Measurements from ENCODE around the gene BCAM.
A peak's percentile ranks its signal among the peaks of the same experiment; 100 is the strongest.
"Not testable (repeated sequence)": the region's sequence is repeated elsewhere in the genome, so short reads cannot be mapped to it uniquely, and the experiment has no call there.

BCAM gene

DNA sequence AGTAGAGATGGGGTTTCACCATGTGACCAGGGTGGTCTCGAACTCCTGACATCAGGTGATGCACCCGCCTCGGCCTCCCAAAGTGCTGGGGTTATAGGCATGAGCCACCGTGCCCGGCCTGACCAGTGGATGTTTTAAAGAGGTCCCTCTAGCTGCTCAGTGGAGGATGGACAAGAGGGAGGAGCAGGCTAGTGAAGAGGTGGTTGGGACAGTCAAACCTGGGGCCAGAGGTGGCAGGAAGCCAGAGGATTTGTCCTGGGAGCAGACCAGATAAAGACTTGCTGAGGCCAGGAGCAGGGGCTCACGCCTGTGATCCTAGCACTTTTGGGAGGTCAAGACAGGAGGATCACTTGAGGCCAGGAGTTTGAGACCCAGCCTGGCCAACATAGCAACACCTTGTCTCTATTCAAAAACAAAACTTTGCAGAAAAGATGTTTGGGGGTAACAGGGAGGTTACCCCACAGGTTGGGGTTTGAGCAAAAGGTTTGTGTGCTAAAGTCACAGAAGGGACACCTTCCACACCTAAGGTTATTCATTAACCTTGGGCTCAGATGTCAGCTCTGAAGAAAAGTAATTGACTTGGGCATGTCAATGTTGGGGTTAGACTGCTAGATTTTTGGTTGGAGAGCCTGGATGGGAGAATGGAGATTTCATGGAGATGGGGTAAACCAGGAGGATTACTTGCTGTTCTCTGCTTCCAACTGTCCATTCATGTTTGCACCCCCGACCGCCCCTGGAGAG is 9.0 kb downstream of the BCAM start:
- no peak for DNase-seq (ENCODE audit: low read depth)

DNA sequence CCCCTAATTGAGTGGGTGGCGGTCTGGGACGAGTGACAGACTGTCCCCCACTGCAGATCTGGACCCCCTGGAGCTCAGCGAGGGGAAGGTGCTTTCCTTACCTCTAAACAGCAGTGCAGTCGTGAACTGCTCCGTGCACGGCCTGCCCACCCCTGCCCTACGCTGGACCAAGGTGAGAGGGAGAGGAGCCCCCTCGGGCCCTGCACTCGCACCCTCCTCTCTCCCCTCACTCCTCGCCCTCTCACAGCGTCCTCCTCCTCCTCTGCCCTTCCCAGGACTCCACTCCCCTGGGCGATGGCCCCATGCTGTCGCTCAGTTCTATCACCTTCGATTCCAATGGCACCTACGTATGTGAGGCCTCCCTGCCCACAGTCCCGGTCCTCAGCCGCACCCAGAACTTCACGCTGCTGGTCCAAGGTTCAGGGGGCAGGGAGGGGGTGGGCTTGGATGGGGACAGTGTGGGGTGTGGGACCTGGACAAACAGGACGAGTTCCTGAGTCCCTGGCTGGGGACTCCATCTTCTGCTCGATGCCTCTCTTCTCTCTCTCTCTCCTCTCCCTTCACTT is 9.6 kb downstream of the BCAM start:
- DNase-seq (ENCODE audit: low read depth): no peak

DNA sequence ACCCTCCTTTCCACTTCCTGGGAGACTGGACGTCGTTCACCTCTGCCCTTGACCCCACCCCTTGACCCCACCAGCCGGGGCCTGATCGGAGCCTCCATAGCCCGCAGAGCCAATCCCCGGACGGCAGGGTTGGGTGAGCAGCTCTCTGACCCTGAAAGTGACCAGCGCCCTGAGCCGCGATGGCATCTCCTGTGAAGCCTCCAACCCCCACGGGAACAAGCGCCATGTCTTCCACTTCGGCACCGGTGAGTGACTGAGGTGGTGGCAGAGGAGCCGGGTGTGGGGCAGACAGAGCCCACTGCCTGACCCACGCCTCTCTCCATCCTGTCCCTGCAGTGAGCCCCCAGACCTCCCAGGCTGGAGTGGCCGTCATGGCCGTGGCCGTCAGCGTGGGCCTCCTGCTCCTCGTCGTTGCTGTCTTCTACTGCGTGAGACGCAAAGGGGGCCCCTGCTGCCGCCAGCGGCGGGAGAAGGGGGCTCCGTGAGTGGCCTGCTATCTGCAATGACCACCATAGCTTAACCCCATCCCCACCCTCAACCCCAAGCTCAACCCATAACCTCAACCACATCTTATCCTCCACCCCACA is 10.4 kb downstream of the BCAM start:
- DNase-seq (ENCODE audit: low read depth): no peak

DNA sequence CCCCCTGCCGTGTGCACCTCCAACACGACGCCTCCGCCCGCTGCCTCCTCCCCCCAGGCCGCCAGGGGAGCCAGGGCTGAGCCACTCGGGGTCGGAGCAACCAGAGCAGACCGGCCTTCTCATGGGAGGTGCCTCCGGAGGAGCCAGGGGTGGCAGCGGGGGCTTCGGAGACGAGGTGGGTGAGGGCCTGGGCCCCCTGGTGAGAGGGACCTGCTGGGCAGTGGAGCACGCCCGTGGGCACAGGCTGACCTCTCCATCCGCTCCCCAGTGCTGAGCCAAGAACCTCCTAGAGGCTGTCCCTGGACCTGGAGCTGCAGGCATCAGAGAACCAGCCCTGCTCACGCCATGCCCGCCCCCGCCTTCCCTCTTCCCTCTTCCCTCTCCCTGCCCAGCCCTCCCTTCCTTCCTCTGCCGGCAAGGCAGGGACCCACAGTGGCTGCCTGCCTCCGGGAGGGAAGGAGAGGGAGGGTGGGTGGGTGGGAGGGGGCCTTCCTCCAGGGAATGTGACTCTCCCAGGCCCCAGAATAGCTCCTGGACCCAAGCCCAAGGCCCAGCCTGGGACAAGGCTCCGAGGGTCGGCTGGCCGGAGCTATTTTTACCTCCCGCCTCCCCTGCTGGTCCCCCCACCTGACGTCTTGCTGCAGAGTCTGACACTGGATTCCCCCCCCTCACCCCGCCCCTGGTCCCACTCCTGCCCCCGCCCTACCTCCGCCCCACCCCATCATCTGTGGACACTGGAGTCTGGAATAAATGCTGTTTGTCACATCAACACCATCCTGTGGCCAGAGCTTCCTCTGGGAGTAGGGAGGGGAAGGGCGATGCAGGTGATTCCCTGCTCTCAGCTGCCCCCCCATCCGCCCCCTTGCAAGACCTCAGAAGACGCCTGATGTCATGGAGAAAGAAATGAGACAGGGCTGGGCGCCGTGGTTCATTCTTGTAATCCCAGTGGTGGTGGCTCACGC is 12.0 kb downstream of the BCAM start:
- no peak for DNase-seq (ENCODE audit: low read depth)

DNA sequence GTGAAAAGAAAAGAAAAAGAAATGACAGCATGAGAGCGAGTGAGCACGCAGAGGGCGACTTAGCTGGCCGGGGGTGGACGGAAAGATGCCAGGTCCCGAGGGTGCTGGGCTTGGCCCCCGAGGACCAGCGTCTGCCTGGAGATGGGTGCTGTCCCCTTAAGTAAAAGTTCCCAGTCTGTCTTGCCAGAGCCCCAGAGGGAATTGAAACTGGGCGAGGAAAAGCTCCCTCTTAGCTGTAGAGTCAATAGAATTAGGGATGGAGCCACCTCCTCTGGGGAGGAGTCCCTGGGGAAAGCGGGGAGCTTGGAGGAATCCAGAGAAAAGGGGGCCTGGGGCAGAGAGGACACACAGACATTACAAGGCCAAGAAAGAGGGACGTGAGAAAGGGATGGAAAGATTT is 13.3 kb downstream of the BCAM start:
- no peak for DNase-seq (ENCODE audit: low read depth)

DNA sequence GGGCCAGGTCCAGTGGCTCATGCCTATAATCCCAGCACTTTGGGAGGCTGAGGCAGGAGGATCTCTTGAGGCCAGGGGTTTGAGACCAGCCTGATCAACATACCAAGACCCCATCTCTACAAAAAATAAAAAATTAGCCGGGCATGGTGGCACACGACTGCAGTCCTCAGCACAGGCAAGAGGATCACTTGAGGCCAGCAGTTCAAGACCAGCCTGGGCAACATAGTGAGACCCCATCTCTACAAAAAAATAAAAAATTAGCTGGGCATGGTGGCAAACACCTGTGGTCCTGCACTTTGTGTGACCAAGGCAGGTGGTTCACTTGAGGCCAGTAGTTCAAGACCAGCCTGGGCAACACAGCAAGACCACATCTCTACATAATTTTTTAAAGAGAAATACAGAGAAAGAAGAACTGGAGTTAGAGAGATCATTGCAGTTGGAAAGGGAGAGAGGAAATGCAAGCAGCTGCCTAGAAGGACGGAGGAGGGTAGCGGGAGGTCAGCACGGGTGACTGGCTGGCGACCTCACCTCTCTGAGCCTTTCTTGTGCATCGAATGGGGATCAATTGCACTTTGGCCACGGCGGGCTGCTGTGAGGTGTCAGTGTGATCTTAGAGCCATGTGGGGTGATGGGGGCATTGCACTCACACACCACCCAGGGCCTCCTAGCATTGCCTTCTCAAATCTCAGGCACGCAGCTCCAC is 13.9 kb downstream of the BCAM start:
- no peak for DNase-seq (ENCODE audit: low read depth)

DNA sequence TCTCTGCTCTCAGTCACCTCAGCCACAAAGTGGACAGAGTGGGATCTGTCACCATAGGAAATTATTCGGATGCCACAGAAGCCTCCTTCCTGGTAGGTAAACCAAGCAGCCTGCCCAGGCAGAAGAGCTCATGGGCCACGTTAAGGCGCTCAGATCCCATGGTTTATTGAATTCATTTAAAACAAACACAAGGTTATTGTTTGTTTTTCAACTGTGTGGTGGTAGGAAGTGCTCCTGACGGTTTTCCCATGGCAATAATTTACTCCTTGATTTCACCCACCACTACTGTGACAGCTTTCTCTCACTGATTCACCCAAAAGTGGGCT is 14.4 kb downstream of the BCAM start:
- no peak for DNase-seq (ENCODE audit: low read depth)

DNA sequence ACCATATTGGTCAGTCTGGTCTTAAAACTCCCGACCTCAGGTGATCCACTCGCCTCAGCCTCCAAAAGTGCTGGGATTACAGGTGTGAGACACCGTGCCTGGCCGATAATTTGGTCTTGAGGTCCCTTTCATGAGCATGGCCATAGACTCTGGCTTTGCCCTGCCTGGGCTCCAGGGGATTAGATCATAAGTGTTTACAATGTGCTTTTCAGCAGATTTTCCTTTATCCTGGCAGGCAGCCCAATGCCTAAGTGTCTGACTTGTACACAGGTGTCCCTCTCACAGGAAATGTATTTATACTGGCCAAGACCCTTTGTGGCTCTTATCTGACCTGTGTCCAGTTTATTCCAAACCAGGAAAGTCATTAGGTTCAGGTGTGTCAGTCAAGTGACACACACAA is 15.9 kb downstream of the BCAM start:
- DNase-seq (ENCODE audit: low read depth): no peak

DNA sequence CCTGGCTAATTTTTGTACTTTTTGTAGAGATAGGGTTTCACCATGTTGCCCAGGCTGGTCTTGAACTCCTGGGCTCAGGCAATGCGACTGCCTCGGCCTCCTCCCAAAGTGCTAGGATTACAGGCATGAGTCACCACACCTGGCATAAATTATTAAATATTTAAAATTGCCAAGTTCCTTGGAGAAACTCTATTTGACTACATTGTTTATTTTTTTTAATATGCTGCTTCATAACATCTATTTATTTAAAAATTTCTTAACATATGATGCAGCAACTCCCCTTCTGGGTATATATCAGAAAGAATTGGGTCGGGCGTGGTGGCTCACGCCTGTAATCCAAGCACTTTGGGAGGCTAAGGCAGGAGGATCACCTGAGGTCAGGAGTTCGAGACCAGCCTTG is 24.0 kb downstream of the BCAM start:
- not testable (repeated sequence) for DNase-seq (ENCODE audit: low read depth)

DNA sequence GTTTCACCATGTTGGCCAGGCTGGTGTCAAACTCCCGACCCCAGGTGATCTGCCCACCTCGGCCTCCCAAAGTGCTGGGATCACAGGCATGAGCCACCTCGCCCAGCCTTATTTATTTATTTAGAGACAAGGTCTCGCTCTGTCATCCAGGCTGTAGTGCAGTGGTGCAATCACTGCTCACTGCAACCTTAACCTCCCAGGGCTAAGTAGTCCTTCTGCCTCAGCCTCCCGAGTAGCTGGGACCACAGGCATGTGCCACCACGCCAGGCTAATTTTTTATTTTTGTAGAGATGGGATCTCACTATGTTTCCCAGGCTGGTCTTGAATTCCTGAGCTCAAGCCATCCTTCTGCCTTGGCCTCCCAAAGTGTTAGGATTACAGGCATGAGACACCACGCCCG is 25.5 kb downstream of the BCAM start:
- not testable (repeated sequence) for DNase-seq (ENCODE audit: low read depth)

DNA sequence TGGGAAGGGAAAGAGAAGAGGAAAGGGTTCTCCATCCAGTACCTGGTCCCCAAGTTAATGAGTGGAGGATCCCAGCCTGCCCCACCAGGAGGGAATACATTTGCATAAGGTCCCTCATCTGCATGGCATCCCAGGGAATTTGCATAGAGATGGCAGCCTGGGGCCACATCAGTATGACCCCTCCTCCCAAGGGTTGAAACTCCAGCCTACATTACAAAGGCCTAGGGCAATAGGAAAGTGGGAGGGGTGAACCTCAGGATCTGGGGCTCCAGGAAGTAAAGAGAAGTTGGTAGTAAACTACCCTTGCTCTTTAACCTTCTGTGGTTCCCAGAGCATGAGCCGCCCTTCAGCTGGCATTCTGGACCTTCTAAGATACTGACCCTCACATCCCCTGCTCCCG is 30.4 kb downstream of the BCAM start:
- DNase-seq (ENCODE audit: low read depth): no peak

DNA sequence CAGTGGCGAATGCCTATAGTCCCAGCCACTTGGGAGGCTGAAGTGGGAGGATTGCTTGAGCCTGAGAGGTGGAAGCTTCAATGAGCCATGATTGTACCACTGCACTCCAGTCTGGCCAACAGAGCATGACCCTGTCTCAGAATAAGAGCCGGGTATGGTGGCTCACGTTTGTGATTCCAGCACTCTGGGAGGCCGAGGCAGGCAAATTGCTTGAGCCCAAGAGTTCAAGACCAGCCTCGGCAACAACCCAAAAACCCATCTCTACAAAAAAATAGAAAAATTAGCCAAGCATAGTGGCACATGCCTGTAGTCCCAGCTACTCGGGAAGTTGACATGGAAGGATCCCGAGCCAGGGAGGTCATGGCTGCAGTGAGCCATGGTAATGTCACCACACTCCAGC is 31.9 kb downstream of the BCAM start:
- no peak for DNase-seq (ENCODE audit: low read depth)

DNA sequence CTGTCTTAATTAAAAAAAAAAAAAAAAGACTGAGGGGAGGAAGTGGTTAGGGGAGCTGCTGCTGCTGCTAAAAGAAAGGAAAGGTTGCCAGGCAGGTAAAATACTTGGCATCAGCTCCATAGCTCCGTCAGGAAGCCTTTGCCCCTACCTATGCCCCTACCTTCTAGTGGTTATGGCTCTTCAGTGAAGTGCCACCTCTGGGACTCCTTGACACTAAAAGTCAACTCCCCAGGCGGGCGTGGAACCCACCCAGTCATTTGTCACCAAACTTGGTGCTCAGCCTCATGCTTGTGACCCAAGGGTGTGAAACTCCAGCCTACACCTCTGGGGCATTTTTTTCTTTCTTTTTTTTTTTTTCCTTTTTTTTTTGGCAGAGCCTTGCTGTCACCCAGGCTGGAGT is 32.3 kb downstream of the BCAM start:
- no peak for DNase-seq (ENCODE audit: low read depth)

DNA sequence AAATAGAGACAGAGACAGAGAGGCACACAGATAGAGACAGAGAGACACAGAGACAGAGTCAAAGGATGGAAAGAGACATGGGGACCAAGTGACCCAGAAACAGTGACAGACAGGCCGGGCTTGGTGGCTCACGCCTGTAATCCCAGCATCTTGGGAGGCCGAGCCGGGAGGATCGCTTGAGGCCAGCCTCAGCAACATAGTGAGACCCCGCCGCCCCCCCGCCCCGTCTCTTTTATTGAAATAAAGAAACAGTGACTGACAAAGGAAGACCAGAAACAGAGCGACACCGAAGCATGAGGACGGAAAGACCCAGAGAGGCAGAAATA is 36.3 kb downstream of the BCAM start:
- DNase-seq (ENCODE audit: low read depth): no peak

DNA sequence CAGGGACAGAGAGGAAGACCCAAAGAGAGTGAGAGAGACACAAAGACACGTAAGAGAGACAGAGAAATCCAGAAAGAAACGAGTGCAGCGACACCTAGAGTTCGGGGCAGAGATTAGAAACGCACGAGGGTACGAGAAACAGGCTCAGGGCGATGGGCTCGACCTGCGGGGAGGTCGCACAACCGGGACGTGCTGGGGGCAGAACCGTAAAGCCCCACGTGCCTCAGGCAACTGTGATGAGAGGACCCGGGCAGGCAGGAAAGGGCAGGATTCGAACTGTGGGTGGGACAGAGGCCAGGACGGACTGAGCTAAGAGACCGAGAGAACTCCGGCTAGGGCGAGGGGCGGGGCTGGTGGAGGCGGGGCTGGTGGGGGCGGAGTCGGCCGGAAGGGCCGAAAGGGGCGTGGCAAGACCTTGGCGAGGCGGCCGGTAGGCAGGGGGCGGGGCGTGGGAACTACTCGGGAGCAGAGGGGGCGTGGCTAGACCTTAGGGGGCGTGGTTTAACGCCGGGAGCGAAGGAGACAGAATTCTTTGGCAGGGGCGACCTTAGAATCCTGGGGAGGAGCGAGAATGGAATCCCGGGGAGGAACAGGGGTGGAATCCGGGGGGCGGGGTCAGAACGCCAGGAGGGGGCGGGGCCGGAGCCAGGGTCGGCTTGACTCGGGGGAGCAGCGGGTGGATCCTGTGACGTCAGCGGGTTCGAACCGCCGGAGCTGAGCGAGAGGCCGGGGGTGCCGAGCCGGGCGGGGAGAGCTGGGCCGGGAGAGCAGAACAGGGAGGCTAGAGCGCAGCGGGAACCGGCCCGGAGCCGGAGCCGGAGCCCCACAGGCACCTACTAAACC is 36.9 kb downstream of the BCAM start, which contains the start of gene NECTIN2:
TSS of gene NECTIN2 (plus strand) at position 686 of the 843 bp plus-strand sequence. CDS start 229 bp downstream, outside the sequence.
- peak; percentile 37 for DNase-seq (ENCODE audit: low read depth)

DNA sequence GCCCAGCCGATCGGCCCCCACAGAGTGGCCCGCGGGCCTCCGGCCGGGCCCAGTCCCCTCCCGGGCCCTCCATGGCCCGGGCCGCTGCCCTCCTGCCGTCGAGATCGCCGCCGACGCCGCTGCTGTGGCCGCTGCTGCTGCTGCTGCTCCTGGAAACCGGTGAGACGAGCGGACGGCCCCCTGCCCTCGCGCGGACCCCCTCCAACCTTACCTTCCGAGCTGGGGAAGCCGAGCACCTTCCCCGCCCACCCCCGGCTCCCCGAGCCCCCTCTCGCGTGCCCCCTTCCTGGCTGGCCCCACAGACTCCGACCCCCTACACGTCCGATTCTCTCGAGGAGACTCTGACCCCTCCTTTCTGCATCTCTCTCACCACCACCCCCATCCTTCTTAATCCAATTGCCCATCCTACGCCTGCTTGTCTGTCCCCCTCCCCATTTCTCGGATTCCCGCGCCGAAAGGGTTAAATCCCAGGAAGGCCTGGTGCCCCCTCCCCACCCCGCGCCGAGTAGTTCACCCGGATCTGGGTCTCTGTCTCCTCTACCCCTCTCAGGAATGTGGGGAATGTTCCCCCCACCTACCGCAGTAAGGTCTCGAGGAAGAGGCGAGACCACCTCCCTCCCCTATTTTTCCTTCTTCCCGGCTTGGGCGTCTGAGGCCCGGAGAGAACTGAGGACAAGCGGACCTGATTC is 37.7 kb downstream of the BCAM start:
- DNase-seq (ENCODE audit: low read depth): no peak

DNA sequence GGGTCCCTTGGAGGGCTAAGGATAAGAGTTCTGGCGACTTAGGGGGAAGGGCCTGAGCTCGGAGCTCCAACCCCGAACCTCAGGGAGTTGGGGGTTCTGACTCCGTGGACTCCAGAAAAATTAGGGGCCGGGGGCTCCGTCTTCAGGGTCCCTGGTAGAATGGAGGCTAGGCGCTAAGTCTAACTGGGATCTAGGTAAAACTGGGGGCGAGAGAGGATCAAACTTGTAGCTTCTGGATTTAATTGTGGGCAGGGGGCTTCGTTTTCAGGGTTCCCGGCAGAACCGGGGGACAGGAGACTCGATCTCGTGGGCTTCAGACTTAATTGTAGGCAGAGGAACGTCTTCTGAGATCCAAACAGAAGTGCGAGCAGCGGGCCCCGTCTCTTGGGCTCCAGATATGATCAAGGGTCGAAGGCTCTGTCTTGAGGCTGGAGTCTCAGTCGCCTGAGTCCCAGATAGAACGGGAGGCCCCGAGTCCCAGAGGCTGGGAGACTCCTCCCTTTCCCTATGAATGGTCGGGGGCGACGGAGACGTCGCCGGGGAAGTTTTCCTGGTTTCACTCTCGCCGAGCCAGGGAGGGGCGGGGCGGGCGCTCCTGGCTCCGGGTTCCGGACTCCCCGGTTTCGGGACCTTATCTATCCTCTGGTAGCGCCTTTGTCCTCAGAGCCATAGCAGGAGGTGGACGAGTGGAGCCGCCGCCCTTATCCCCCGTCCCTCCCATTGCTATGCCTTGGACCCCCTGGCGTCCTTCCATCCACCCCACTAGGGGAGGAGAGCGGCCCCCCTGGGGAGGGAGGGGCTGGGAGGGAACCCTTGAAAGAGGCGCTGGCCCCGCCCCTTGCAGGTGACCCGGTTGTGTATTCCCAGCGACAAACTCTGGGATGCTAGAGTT is 38.5 kb downstream of the BCAM start:
- DNase-seq (ENCODE audit: low read depth): no peak

DNA sequence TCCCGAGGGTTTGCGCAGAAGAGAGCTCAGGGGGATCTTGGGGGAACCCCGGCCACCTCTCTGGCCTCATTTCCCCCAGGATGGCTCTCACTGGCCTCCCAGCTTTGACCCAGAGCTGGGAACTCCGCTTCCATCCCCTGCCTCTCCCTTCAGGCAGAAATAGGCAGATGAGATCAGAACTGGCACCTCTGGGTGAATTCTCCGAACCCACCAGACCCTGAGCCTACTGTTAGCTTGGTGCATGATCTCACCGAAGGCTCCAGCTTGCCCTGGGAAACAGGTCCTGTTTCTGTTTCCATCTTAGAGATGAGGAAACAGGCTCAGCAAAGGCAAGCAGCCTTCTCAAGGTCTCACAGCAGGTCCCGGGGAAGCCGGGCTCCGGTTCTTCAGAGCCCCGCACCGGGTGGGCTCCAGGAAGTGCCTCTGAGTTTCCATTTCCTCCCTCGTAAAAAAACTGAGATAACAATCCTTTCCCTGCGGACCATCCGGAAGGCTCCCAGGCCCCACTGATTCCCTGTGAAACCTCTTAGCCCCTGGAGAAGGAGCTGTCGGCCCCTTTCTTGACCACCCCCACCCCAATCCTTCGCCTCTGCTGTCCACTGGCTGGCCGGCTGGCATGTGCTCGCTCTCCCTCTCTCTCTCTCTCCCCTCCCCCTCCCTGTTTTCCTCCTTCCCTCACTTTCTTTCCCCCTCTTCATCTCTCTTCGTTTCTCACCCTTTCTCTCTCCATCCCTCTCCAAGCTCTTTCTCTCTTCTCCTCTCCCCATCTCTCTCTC is 39.3 kb downstream of the BCAM start:
- DNase-seq (ENCODE audit: low read depth): no peak

Data from activated T-helper 1 cell treated with Interleukin-2 at 50 U/mL for 16 hours (primary cell).